Ascending aorta (tissue), 2 donors: ENCODE results near the gene MALL. TPM values are rescaled to one million over a fixed set of nuclear protein-coding genes. Genes with fewer than 3 reads are reported as not detected.

ENCODE experiments used
- DNase-seq, 2 donors: peaks; one replicate each; pipeline ENCODE4 v3.0.0-alpha.2; 2019; ENCODE audit warnings: low spot score in 2 of 2
- H3K27ac ChIP-seq, 2 donors: fragments of 200-600 bp; sonication (generic); one replicate each; pipeline ENCODE4 v1.5.1; 2016 to 2017; ENCODE audit warnings: mild to moderate bottlenecking in 1 of 2
- H3K27me3 ChIP-seq: fragments of 200-600 bp; sonication (generic); one replicate; pipeline ENCODE4 v1.5.1; 2017
- H3K36me3 ChIP-seq, 2 donors: fragments of 200-600 bp; sonication (generic); one replicate each; pipeline ENCODE4 v1.5.1; 2016
- H3K4me1 ChIP-seq, 2 donors: fragments of 200-600 bp; sonication (generic); one replicate each; pipeline ENCODE4 v1.5.1; 2016 to 2017; ENCODE audit warnings: mild to moderate bottlenecking in 1 of 2
- H3K4me3 ChIP-seq, 2 donors: fragments of 200-600 bp; sonication (generic); one replicate each; pipeline ENCODE4 v1.5.1; 2016 to 2017; ENCODE audit warnings: mild to moderate bottlenecking in 1 of 2
- H3K9me3 ChIP-seq, 2 donors: fragments of 200-600 bp; sonication (generic); one replicate each; pipeline ENCODE4 v1.5.1; 2016
- CTCF ChIP-seq, 3 experiments: fragments of 200-600 bp in 2 of 3; fragments of 450-650 bp in 1 of 3; sonication (generic) in 2 of 3; IDR thresholded peaks; one replicate each; pipeline ENCODE4 v1.5.1; 2016 to 2019; ENCODE audit warnings: antibody characterized with exemption in 3 of 3, mild to moderate bottlenecking in 1 of 3, moderate library complexity in 1 of 3
- intact Hi-C: fragments of 100-400 bp; cut with DNase I; formaldehyde crosslinking; loops from one replicate; pipeline ENCODE4 v1.15.1; 2023
- total RNA-seq: library from RNA; depleted of rRNA; stranded (reverse); fragments of >200 nt; gene quantifications from one replicate; pipeline ENCODE4 v1.1.0, GENCODE V29; 2016

MALL gene
- total RNA-seq, 1 donor from 2014 or later: 38.5 TPM

- Histone ChIP-seq H3K36me3 (no peaks in the 10 kb centered on the region), H3K9me3 (peaks cover 5 to 6% of the 10 kb centered on the region in 2 donors), H3K4me1 (no peaks in the 10 kb centered on the region), H3K27me3 (no peaks in the 10 kb centered on the region), H3K27ac (no peak overlapping the region), H3K4me3 (no peak overlapping the region)
- intact Hi-C loops: no loop called here
- TF ChIP-seq CTCF (IDR thresholded peaks at IDR 0.05): no peak
- no peak for DNase-seq
Measured at GRCh38 chr2:110134025-110134424, 18.4 kb upstream of the MALL start.

GRCh38 chr2:110131166-110131565 lies 15.5 kb upstream of the MALL start:
- no peaks in the 10 kb centered on the region for H3K27me3 ChIP-seq
- intact Hi-C loops: no loop called here
- no peak overlapping the region for H3K27ac ChIP-seq
- TF ChIP-seq CTCF (IDR thresholded peaks at IDR 0.05): no peak
- no peak overlapping the region for H3K4me3 ChIP-seq
- H3K4me1 ChIP-seq: no peaks in the 10 kb centered on the region
- H3K9me3 ChIP-seq: peaks cover 5 to 6% of the 10 kb centered on the region in 2 donors
- no peak for DNase-seq
- H3K36me3 ChIP-seq: no peaks in the 10 kb centered on the region

- Histone ChIP-seq H3K9me3 (peaks cover 5 to 6% of the 10 kb centered on the region in 2 donors), H3K4me1 (no peaks in the 10 kb centered on the region), H3K36me3 (no peaks in the 10 kb centered on the region), H3K27ac (no peak overlapping the region), H3K27me3 (no peaks in the 10 kb centered on the region), H3K4me3 (no peak overlapping the region)
- DNase-seq: no peak
- intact Hi-C loops: no loop called here
- no peak for TF ChIP-seq CTCF (IDR thresholded peaks at IDR 0.05)
Measured at GRCh38 chr2:110130757-110131156, 15.1 kb upstream of the MALL start.

- intact Hi-C loops: no loop called here
- Histone ChIP-seq H3K4me3 (no peak overlapping the region), H3K9me3 (no peaks in the 10 kb centered on the region), H3K27me3 (no peaks in the 10 kb centered on the region), H3K36me3 (no peaks in the 10 kb centered on the region), H3K27ac (no peak overlapping the region), H3K4me1 (peaks cover 0 to 6% of the 10 kb centered on the region in 2 donors)
- DNase-seq: no peak
- no peak for TF ChIP-seq CTCF (IDR thresholded peaks at IDR 0.05)
Measured at GRCh38 chr2:110126906-110127305, 11.3 kb upstream of the MALL start.

GRCh38 chr2:110126086-110126773 lies 10.6 kb upstream of the MALL start:
- Histone ChIP-seq H3K9me3 (no peaks in the 10 kb centered on the region), H3K27me3 (no peaks in the 10 kb centered on the region), H3K4me1 (peaks cover 2 to 7% of the 10 kb centered on the region in 2 donors), H3K36me3 (no peaks in the 10 kb centered on the region), H3K27ac (no peak overlapping the region), H3K4me3 (no peak overlapping the region)
- no peak for TF ChIP-seq CTCF (IDR thresholded peaks at IDR 0.05)
- no peak for DNase-seq
- intact Hi-C loops: no loop called here
